Upper lobe of right lung (tissue), 1 donor: Measurements from ENCODE around the gene SORL1. TPM values are rescaled to one million over a fixed set of nuclear protein-coding genes. Genes with fewer than 3 reads are reported as not detected.
A peak's percentile ranks its signal among the peaks of the same experiment; 100 is the strongest.

Experiments
- ATAC-seq: fragments of 200-7000 bp; cut with Tn5 transposase; one replicate; pipeline ENCODE4 v1.9.1; 2020; ENCODE audit warnings: mild to moderate bottlenecking, moderate library complexity
- DNase-seq: peaks from one replicate; pipeline ENCODE4 v3.0.0-alpha.2; 2020
- H3K27ac ChIP-seq: fragments of 200-600 bp; one replicate; pipeline ENCODE4 v1.8.0; 2022
- H3K27me3 ChIP-seq: fragments of 200-600 bp; one replicate; pipeline ENCODE4 v1.8.0; 2022; ENCODE audit warnings: mild to moderate bottlenecking
- H3K36me3 ChIP-seq: fragments of 200-600 bp; one replicate; pipeline ENCODE4 v1.8.0; 2022
- H3K4me1 ChIP-seq: fragments of 200-600 bp; one replicate; pipeline ENCODE4 v1.8.0; 2022
- H3K4me3 ChIP-seq: fragments of 200-600 bp; one replicate; pipeline ENCODE4 v1.8.0; 2022; ENCODE audit warnings: mild to moderate bottlenecking
- H3K9me3 ChIP-seq: fragments of 200-600 bp; one replicate; pipeline ENCODE4 v1.8.0; 2022
- intact Hi-C: fragments of 100-400 bp; cut with DNase I; formaldehyde crosslinking; loops from one replicate; pipeline ENCODE4 v1.11.0; 2022
- total RNA-seq: library from RNA; stranded (reverse); fragmentation: NEBNext Ultra II Directional; extraction: Animal tissue kit (Norgen Biotek cat#: 25700); gene quantifications from one replicate; pipeline ENCODE4 v1.2.1, GENCODE V29; 2021
- TF ChIP-seq, protein P1 (sequence below): fragments of 200-600 bp; IDR thresholded peaks from one replicate; pipeline ENCODE4 v1.8.0; 2022; ENCODE audit warnings: antibody characterized with exemption
- donor health status: DM: no; HTN: yes; CAD: no; lungs with severe emphysema.

Gene SORL1
- total RNA-seq, 1 donor from 2014 or later, result 48.3 TPM

DNA sequence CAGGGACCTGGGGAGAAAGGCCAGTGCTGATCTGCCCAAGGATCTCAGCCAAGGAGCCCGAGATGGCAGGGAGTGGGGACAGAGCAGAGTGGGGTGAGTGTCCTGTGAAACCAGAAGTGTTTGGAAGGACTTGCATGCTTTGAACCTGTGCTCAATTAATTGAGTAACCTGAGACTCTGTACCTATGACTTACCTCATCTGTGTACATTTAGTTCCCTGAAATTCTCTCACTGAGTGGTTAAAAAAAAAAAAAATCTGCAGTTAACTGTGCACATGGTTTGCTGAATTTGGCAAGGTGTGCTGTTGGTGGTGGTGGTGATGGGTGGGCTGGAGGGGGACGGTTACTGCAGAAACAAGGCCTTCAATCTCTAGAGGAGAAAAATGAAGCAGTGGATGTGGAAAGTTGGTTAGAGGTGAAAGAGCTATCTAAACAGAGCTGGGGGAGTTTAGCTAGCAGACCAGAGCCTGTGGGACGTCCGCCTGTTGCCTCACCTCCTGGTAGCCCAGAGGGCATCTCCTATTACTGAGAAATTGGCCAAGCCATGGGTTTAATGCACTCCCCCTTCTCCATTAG is 8.9 kb downstream of the SORL1 start:
- DNase-seq (no peak), ATAC-seq (peak; percentile 60)
- Histone ChIP-seq H3K27me3 (no peaks in the 10 kb centered on the region), H3K4me3 (no peak overlapping the region), H3K4me1 (peaks cover 30% of the 10 kb centered on the region), H3K36me3 (no peaks in the 10 kb centered on the region), H3K27ac (peak overlapping the region; percentile 30), H3K9me3 (no peaks in the 10 kb centered on the region)
- intact Hi-C loops, result no loop called here
- TF ChIP-seq, protein P1, sequence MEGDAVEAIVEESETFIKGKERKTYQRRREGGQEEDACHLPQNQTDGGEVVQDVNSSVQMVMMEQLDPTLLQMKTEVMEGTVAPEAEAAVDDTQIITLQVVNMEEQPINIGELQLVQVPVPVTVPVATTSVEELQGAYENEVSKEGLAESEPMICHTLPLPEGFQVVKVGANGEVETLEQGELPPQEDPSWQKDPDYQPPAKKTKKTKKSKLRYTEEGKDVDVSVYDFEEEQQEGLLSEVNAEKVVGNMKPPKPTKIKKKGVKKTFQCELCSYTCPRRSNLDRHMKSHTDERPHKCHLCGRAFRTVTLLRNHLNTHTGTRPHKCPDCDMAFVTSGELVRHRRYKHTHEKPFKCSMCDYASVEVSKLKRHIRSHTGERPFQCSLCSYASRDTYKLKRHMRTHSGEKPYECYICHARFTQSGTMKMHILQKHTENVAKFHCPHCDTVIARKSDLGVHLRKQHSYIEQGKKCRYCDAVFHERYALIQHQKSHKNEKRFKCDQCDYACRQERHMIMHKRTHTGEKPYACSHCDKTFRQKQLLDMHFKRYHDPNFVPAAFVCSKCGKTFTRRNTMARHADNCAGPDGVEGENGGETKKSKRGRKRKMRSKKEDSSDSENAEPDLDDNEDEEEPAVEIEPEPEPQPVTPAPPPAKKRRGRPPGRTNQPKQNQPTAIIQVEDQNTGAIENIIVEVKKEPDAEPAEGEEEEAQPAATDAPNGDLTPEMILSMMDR, result no peak

DNA sequence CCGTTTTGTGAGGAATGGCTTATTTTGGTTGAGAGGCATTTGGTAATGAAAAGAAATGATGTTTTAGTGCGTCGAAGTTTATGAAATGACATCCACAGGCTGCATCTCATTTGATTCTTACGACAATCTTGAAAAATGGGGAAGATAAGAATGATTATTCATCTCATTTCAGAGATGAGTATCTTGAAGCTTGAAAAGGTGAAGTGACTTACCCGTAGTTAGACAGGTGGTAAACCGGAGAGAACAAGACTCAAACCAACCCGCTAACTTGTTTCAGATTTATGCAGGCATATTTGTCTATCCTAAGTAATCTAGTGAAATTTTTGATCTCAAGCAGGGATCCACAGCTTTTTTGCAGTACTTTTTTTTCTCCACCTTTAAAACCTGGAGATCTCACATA is 9.7 kb downstream of the SORL1 start:
- ATAC-seq (no peak), DNase-seq (no peak)
- Histone ChIP-seq H3K36me3 (no peaks in the 10 kb centered on the region), H3K4me3 (no peak overlapping the region), H3K27me3 (no peaks in the 10 kb centered on the region), H3K4me1 (peaks cover 31% of the 10 kb centered on the region), H3K27ac (no peak overlapping the region), H3K9me3 (no peaks in the 10 kb centered on the region)
- TF ChIP-seq, protein P1, result no peak
- intact Hi-C loops, result no loop called here

DNA sequence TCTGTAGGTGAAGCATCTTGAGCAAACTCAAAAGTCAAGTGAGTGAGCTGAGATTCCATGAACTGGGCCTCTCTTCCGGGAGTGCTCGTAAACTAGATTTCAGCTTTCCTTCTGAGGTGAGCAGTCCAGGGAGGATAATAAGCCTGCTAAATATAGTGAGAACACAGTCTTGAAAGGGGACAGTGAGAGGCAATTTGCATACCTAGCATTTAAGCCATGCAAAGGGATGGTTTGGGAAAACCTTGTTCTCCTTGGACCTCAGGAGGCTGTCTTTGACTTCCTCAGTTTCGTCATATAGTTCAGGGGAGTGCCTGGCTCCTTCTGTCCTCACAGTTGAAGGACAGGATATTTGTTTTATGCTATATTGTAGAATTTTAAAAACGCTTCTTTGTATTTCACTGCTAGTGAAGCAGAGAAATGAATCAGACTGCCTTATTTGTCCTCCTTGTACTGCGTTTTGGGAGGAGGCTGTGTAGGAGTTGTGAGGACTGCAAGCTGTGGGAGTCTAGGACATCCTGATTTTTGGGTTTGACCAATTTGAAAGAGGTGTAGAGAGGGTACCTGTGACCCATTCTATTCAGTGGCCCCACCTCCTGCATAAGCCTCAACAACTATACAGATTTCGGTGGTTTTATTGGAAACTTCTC is 11.7 kb downstream of the SORL1 start:
- Histone ChIP-seq H3K9me3 (no peaks in the 10 kb centered on the region), H3K36me3 (no peaks in the 10 kb centered on the region), H3K4me3 (no peak overlapping the region), H3K27me3 (no peaks in the 10 kb centered on the region), H3K27ac (no peak overlapping the region), H3K4me1 (peaks cover 37% of the 10 kb centered on the region)
- DNase-seq, result no peak
- intact Hi-C loops, result no loop called here
- ATAC-seq, result no peak
- TF ChIP-seq, protein P1, result no peak

DNA sequence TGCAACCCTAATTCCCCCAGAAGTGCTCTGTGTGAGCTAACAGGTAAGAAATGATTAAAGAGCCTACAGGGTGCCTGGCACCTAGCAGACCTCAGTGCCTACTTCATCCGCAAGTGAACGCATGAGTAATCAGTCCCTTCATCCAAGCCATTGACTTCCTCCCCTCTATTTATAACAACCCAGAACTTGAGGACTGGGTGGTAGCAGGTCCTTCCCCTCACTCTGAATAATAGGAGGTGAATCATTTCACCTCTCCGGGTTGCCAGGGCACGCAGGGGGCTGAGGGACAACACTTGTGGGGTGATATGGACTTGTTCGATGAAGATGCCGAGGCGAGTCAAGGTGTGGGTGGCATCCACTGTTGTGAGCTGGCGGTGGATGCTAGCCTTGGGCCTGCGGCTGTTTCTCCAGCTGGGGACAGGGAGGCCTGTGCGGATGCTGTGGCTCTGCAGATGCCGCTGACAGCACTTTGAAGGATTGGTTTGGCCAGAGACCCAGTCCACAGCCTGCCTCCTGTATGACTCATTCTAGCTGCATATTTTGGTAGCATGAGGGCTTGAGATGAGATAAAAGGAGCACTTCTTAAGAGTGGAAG is 12.3 kb downstream of the SORL1 start:
- ATAC-seq, result peak; percentile 70
- Histone ChIP-seq H3K27ac (no peak overlapping the region), H3K27me3 (no peaks in the 10 kb centered on the region), H3K4me1 (peaks cover 37% of the 10 kb centered on the region), H3K9me3 (no peaks in the 10 kb centered on the region), H3K36me3 (no peaks in the 10 kb centered on the region), H3K4me3 (no peak overlapping the region)
- no peak for DNase-seq
- intact Hi-C loops, result no loop called here
- TF ChIP-seq, protein P1, result no peak

DNA sequence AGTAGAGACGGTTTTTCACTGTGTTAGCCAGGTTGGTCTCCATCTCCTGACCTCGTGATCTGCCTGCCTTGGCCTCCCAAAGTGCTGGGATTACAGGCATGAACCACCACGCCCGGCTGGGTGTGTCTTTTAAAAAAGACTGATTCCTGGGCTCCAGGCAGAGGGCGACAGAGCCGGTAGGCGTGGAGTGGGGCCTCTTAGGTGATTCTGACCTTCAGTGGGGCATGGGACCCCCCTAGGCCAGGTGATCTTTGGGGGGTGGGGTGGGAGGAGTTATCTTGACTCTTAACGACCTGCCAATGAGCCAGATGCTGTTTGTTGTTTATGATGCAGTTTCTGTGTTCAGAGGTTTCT is 13.6 kb downstream of the SORL1 start:
- H3K4me3 ChIP-seq, result no peak overlapping the region
- H3K27me3 ChIP-seq, result no peaks in the 10 kb centered on the region
- DNase-seq (no peak), ATAC-seq (no peak)
- no peaks in the 10 kb centered on the region for H3K36me3 ChIP-seq
- no peaks in the 10 kb centered on the region for H3K9me3 ChIP-seq
- intact Hi-C loops, result no loop called here
- peaks cover 37% of the 10 kb centered on the region for H3K4me1 ChIP-seq
- TF ChIP-seq, protein P1, result no peak
- peak overlapping the region; percentile 4 for H3K27ac ChIP-seq
